H1 (cell line): ENCODE data around the gene POLA2. TPM values are rescaled to one million over a fixed set of nuclear protein-coding genes. Genes with fewer than 3 reads are reported as not detected.
A peak's percentile ranks its signal among the peaks of the same experiment; 100 is the strongest.

Source experiments
- CTBP2 ChIP-seq: IDR thresholded peaks from 2 replicates; pipeline ENCODE4 v1.7.0; 2011; ENCODE audit warnings: borderline replicate concordance, mild to moderate bottlenecking, moderate library complexity, mixed read lengths, low read length; ENCODE audit not compliant: insufficient read depth, insufficient read length
- CTCF ChIP-seq, 3 experiments: IDR thresholded peaks; 1 replicate in 2 of 3; 2 replicates in 1 of 3; pipeline versions ENCODE4 v1.5.1 to v1.6.1; 2011; ENCODE audit warnings: low read length in 3 of 3, mild to moderate bottlenecking in 3 of 3, inconsistent platforms in 2 of 3, low read depth in 1 of 3, moderate library complexity in 1 of 3; ENCODE audit not compliant: insufficient read depth in 1 of 3; ENCODE audit errors: control extremely low read depth in 1 of 3
- FOSL1 ChIP-seq: IDR thresholded peaks from 2 replicates; pipeline ENCODE4 v1.6.1; 2011; ENCODE audit warnings: mild to moderate bottlenecking, low read depth, low read length, moderate library complexity; ENCODE audit not compliant: insufficient read depth
- KDM5A ChIP-seq: fragments of 200-600 bp; IDR thresholded peaks from 2 replicates; pipeline ENCODE4 v1.7.1; 2012; ENCODE audit warnings: mild to moderate bottlenecking, low read length, inconsistent platforms, mixed read lengths
- SRF ChIP-seq: IDR thresholded peaks from 2 replicates; pipeline ENCODE4 v1.6.1; 2011; ENCODE audit warnings: mild to moderate bottlenecking, low read depth, low read length, moderate library complexity
- TCF12 ChIP-seq: IDR thresholded peaks from 2 replicates; pipeline ENCODE4 v1.6.1; 2011; ENCODE audit warnings: low read depth, mild to moderate bottlenecking, low read length
- polyA plus RNA-seq, 7 experiments: library from polyadenylated mRNA; depleted of rRNA in 3 of 7; stranded (reverse) in 5 of 7; unstranded in 2 of 7; fragments of >200 nt in 5 of 7; fragments of 200-250 nt in 2 of 7; gene quantifications; 1 replicate in 5 of 7; 2 replicates in 1 of 7; 4 replicates in 1 of 7; pipeline versions ENCODE4 v1.2.1 to v1.2.3, GENCODE V29; 2011 to 2013; ENCODE audit warnings: missing spikeins in 2 of 7, mixed read lengths in 2 of 7
- total RNA-seq: library from RNA; stranded (reverse); fragmentation: NEBNext Ultra II Directional; extraction: Animal tissue kit (Norgen Biotek cat#: 25700); gene quantifications from 2 replicates; pipeline ENCODE4 v1.2.1, GENCODE V29; 2021
- TF ChIP-seq, protein P1 (sequence below): fragments of 300-600 bp; sonication (generic); IDR thresholded peaks from 2 replicates; pipeline ENCODE4 v1.7.1; 2012; ENCODE audit warnings: low read length, moderate library complexity, mild to moderate bottlenecking, inconsistent platforms; ENCODE audit not compliant: insufficient replicate concordance

The POLA2 gene
- total and polyA plus RNA-seq, 2 of the 8 experiments (the other 6 are each of a cell fraction or from before 2014, with no cell fraction given): 31.2 to 55.9 TPM

GRCh38 chr11:65301491-65302329 lies 39.9 kb downstream of the POLA2 start (continued):
- TF ChIP-seq, protein P1, sequence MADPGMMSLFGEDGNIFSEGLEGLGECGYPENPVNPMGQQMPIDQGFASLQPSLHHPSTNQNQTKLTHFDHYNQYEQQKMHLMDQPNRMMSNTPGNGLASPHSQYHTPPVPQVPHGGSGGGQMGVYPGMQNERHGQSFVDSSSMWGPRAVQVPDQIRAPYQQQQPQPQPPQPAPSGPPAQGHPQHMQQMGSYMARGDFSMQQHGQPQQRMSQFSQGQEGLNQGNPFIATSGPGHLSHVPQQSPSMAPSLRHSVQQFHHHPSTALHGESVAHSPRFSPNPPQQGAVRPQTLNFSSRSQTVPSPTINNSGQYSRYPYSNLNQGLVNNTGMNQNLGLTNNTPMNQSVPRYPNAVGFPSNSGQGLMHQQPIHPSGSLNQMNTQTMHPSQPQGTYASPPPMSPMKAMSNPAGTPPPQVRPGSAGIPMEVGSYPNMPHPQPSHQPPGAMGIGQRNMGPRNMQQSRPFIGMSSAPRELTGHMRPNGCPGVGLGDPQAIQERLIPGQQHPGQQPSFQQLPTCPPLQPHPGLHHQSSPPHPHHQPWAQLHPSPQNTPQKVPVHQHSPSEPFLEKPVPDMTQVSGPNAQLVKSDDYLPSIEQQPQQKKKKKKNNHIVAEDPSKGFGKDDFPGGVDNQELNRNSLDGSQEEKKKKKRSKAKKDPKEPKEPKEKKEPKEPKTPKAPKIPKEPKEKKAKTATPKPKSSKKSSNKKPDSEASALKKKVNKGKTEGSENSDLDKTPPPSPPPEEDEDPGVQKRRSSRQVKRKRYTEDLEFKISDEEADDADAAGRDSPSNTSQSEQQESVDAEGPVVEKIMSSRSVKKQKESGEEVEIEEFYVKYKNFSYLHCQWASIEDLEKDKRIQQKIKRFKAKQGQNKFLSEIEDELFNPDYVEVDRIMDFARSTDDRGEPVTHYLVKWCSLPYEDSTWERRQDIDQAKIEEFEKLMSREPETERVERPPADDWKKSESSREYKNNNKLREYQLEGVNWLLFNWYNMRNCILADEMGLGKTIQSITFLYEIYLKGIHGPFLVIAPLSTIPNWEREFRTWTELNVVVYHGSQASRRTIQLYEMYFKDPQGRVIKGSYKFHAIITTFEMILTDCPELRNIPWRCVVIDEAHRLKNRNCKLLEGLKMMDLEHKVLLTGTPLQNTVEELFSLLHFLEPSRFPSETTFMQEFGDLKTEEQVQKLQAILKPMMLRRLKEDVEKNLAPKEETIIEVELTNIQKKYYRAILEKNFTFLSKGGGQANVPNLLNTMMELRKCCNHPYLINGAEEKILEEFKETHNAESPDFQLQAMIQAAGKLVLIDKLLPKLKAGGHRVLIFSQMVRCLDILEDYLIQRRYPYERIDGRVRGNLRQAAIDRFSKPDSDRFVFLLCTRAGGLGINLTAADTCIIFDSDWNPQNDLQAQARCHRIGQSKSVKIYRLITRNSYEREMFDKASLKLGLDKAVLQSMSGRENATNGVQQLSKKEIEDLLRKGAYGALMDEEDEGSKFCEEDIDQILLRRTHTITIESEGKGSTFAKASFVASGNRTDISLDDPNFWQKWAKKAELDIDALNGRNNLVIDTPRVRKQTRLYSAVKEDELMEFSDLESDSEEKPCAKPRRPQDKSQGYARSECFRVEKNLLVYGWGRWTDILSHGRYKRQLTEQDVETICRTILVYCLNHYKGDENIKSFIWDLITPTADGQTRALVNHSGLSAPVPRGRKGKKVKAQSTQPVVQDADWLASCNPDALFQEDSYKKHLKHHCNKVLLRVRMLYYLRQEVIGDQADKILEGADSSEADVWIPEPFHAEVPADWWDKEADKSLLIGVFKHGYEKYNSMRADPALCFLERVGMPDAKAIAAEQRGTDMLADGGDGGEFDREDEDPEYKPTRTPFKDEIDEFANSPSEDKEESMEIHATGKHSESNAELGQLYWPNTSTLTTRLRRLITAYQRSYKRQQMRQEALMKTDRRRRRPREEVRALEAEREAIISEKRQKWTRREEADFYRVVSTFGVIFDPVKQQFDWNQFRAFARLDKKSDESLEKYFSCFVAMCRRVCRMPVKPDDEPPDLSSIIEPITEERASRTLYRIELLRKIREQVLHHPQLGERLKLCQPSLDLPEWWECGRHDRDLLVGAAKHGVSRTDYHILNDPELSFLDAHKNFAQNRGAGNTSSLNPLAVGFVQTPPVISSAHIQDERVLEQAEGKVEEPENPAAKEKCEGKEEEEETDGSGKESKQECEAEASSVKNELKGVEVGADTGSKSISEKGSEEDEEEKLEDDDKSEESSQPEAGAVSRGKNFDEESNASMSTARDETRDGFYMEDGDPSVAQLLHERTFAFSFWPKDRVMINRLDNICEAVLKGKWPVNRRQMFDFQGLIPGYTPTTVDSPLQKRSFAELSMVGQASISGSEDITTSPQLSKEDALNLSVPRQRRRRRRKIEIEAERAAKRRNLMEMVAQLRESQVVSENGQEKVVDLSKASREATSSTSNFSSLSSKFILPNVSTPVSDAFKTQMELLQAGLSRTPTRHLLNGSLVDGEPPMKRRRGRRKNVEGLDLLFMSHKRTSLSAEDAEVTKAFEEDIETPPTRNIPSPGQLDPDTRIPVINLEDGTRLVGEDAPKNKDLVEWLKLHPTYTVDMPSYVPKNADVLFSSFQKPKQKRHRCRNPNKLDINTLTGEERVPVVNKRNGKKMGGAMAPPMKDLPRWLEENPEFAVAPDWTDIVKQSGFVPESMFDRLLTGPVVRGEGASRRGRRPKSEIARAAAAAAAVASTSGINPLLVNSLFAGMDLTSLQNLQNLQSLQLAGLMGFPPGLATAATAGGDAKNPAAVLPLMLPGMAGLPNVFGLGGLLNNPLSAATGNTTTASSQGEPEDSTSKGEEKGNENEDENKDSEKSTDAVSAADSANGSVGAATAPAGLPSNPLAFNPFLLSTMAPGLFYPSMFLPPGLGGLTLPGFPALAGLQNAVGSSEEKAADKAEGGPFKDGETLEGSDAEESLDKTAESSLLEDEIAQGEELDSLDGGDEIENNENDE: no peak
- TF ChIP-seq CTCF (IDR thresholded peaks at IDR 0.05; ENCODE audit: control extremely low read depth in 1 of 3, insufficient read depth in 1 of 3, low read depth in 1 of 3, low read length in 3 of 3) (no peak), CTBP2 (no peak), KDM5A (no peak), FOSL1 (no peak), SRF (no peak), TCF12 (0 out of 2 replicates have a peak, but pooled peaks have one; percentile 76)
